ENCODE measurements around the gene GUCD1.
"Not testable (repeated sequence)": the region's sequence is repeated elsewhere in the genome, so short reads cannot be mapped to it uniquely, and the experiment has no call there.

Gene GUCD1

GRCh38 chr22:24565077-24565476, 10.1 kb upstream of the GUCD1 start:
- no peak for DNase-seq (ENCODE audit: low read depth in 2 of 2, low spot score in 1 of 2)

- DNase-seq (ENCODE audit: low read depth in 2 of 2, low spot score in 1 of 2): no peak
These were observed 9.6 kb upstream of the GUCD1 start for GRCh38 chr22:24564376-24565058.

- DNase-seq (ENCODE audit: low read depth in 2 of 2, low spot score in 1 of 2): no peak
These were observed 8.3 kb upstream of the GUCD1 start for GRCh38 chr22:24563246-24563645.

GRCh38 chr22:24559471-24559870, 4.5 kb upstream of the GUCD1 start:
- DNase-seq (ENCODE audit: low read depth in 2 of 2, low spot score in 1 of 2): no peak

- peak; percentile 99 for DNase-seq (ENCODE audit: low read depth in 2 of 2, low spot score in 1 of 2)
These were observed 464 bp upstream of the GUCD1 start, which contains the start of gene SNRPD3 for GRCh38 chr22:24555165-24556039. Gene SNRPD3 (plus strand): TSS chr22:24555999. CDS start chr22:24557675, 1,676 bp downstream.

GRCh38 chr22:24553597-24554312, 1.2 kb downstream of the GUCD1 start:
- DNase-seq (ENCODE audit: low read depth in 2 of 2, low spot score in 1 of 2): no peak

- not testable (repeated sequence) for DNase-seq (ENCODE audit: low read depth in 2 of 2, low spot score in 1 of 2)
These were observed 2.2 kb downstream of the GUCD1 start for GRCh38 chr22:24552503-24553286.

DNA sequence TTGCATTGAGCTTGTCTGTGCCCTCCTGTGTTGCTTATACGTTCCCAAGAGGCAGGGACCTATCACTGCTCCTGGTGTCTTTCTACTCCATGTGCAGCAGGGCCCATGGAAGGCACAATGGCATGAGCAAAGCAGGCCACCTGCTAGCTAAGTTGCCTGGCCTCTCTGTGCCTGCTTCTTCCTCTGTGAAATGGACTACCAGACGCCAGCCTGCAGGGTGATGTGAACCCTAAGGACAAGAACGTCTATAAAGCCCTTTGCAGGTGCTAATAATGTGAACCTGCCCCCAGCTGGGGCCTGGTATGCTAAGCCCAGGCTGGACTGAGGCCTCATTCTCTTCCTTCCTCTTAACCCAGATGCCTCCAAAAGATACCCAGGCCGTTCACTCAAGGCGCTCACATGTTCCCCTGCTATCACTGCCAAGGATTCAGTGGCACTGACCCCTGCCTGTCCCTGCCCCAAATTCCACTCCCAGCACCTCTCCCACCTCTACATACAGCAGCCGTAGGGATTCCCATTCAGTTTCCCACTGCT, 4.0 kb downstream of the GUCD1 start:
- DNase-seq (ENCODE audit: low read depth in 2 of 2, low spot score in 1 of 2): no peak

DNA sequence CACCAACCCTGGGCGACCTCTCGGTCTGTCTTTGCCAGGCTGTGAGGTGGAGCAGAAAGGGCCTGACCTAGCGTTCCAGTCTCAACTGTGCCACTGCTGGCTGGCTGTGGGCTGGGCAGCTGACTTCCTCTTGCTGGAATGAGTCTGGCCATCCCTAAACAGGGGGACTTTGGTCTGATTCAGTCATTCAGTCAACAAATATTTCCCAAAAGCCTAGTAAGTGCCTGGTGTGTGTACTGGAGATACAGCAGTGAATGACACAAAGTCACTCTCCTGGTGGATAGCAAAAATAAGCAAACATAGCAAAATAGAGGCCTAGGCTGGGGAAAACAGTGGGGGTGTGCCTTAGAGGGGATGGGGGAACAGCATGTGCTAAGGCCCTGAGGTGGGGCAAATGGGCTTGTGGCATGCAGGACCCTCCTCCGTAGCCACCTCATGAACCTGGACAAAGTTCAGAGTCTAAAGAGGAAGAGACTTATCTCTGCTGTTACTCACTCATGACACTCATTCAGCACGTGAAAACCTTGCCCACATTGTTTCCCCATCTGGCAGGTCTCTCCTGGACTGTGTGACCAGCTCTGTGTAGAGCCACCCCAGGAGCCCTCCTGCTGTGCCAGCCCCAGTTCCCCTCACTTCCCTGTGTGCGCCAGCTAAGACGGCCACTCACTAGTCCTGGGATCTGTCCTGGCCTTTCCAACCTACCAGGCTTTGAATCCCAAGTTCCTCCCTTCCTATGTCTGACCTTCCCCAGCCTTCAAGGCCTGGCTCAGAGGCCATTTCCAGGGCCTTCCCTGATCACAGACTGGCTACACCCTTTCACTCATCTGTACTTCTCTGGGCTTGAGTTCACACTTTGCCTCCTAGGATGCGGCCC, 4.7 kb downstream of the GUCD1 start:
- DNase-seq (ENCODE audit: low read depth in 2 of 2, low spot score in 1 of 2): no peak

DNA sequence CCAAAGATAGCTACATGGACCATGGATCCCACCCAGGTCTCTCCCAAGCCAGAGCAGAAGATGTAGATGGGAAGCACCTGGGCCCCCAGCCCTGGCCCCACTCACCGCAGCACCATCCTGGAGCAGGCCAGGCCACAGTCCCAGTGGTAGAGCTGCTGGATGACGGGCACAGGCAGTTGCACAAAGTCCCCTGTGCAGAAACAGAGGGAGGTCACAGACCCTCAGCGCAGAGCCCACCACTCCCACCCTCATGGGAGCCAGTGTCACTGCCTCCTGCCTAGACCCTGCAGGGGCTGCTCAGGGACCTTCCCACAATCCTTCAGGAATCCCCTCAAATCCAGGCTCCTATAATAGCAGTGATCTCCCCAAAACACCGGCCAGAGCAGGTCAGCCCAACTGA, 6.1 kb downstream of the GUCD1 start:
- DNase-seq (ENCODE audit: low read depth in 2 of 2, low spot score in 1 of 2): no peak

- DNase-seq (ENCODE audit: low read depth in 2 of 2, low spot score in 1 of 2): no peak
These were observed 11.2 kb downstream of the GUCD1 start for GRCh38 chr22:24543679-24544243.

- no peak for DNase-seq (ENCODE audit: low read depth in 2 of 2, low spot score in 1 of 2)
These were observed 11.7 kb downstream of the GUCD1 start for GRCh38 chr22:24543185-24543601.

DNA sequence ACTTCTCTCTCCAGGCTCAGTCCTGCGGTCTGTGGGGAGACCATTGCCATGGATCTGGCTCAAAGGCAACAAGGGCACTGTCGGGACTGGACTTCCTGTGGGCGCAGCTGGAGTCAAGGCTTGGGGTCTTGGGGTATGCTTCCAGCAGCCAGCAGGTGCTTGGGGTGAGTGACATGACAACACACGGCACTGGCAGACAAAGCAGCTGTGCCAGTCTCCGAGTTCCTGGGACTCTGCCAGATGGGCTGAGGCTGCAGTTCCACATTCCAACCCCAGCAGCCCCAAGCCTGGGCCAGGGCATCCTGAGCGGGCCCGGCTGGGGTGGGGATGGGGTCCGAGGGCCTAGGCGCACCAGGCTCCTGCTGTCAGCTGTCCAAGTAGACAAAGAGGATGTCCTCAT, 12.3 kb downstream of the GUCD1 start:
- no peak for DNase-seq (ENCODE audit: low read depth in 2 of 2, low spot score in 1 of 2)

GRCh38 chr22:24541681-24542515, 13.0 kb downstream of the GUCD1 start:
- no peak for DNase-seq (ENCODE audit: low read depth in 2 of 2, low spot score in 1 of 2)

DNA sequence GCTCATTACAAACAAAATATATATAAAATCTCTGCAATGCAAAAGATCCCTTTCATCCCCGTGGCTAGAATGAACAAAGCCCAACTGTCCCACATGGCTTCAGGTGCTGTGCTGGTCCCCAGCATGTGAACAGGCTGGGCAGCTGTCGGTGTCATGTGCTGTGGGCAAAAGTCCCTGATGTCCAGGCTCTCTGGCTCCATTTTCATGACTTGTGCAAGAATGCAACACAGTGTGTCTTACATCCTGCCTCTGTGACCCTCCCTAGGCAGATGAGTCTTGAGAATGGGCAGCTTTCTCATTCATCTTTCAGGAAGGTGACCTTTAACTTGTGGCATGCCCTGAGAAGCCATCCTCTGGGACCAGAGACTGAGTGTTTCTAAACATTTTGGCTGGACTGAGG, 14.5 kb downstream of the GUCD1 start:
- no peak for DNase-seq (ENCODE audit: low read depth in 2 of 2, low spot score in 1 of 2)

DNA sequence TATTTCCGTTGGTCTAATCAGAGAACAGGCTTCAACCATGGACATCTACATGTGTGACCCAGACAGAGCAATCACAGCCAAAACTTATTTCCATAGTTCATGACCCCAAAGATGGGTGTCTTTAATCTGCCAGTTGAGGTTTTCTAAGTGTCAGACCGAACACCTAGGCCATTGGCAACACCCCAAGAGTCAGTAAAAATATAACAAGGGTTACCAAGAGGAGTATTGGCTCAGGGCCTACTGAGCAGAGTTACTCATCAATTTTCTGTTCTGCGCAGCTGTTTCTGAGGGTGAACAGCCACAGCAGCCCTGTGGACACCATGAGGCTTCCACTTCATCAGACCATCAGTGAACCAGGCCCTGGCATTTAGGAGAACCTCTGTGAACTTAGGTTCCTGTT, 18.8 kb downstream of the GUCD1 start:
- no peak for DNase-seq (ENCODE audit: low read depth in 2 of 2, low spot score in 1 of 2)

DNA sequence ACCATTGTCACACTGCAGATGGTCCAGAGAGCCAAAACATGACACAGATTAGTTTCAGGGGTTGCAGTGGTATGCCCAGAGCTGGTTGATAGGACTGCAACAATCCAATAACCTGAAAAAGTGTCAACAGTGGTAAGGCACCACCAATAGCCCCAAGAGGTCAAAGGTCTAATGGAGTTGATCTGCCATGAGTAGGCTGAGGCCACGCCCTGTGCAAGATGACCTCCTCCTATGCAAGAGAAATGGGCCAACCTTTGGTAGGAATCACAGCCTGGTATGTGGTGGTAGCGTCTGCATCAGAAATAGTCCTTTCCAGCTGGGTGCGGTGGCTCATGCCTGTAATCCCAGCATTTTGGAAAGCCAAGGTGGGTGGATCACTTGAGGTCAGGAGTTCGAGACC, 19.6 kb downstream of the GUCD1 start:
- no peak for DNase-seq (ENCODE audit: low read depth in 2 of 2, low spot score in 1 of 2)

- no peak for DNase-seq (ENCODE audit: low read depth in 2 of 2, low spot score in 1 of 2)
These were observed 22.9 kb downstream of the GUCD1 start for GRCh38 chr22:24532075-24532474.

Measured in stimulated activated CD8-positive, alpha-beta memory T cell treated with anti-CD3 and anti-CD28 coated beads, Interleukin-4, amount 100 ng/mL, for 4 hours (primary cell).